Measurements from ENCODE around the gene BAD. TPM values are rescaled to one million over a fixed set of nuclear protein-coding genes. Genes with fewer than 3 reads are reported as not detected.
"Not testable (repeated sequence)": the region's sequence is repeated elsewhere in the genome, so short reads cannot be mapped to it uniquely, and the experiment has no call there.

BAD gene
- total RNA-seq, 2 experiments from 2014 or later, result 23.7 to 24.2 TPM

GRCh38 chr11:64321026-64321425, 36.6 kb upstream of the BAD start:
- Mint-ChIP-seq H3K9me3 (no peaks in the 10 kb centered on the region), H3K36me3 (peaks cover 24% of the 10 kb centered on the region), H3K4me1 (ENCODE audit: low read depth) (peaks cover 21% of the 10 kb centered on the region), H3K4me3 (no peak overlapping the region), H3K27ac (no peak overlapping the region), H3K27me3 (no peaks in the 10 kb centered on the region)
- POLR2A ChIA-PET, result no interaction called here
- CTCF ChIA-PET, result no interaction called here
- DNase-seq, result no peak
- intact Hi-C loops (cut with micrococcal nuclease), result no loop called here

- no peak for DNase-seq
- intact Hi-C loops (cut with micrococcal nuclease), result no loop called here
- H3K4me3 Mint-ChIP-seq, result no peak overlapping the region
- CTCF ChIA-PET, result interaction anchor here (5.3 kb wide), 1 partner anchor 12 kb away, joined by 97 read pairs; no protein-coding TSS in a partner anchor
- H3K27me3 Mint-ChIP-seq, result no peaks in the 10 kb centered on the region
- no peaks in the 10 kb centered on the region for H3K9me3 Mint-ChIP-seq
- POLR2A ChIA-PET, result no interaction called here
- H3K4me1 Mint-ChIP-seq (ENCODE audit: low read depth), result peaks cover 21% of the 10 kb centered on the region
- H3K27ac Mint-ChIP-seq, result no peak overlapping the region
- H3K36me3 Mint-ChIP-seq, result peaks cover 24% of the 10 kb centered on the region
Measured at GRCh38 chr11:64320556-64320955, 36.1 kb upstream of the BAD start.

GRCh38 chr11:64318766-64319761, 34.6 kb upstream of the BAD start:
- no peaks in the 10 kb centered on the region for H3K9me3 Mint-ChIP-seq
- H3K4me3 Mint-ChIP-seq, result peak overlapping the region; percentile 92
- H3K27ac Mint-ChIP-seq, result peak overlapping the region; percentile 99
- intact Hi-C loops (cut with micrococcal nuclease), result loop anchor here (10.0 kb wide), 1 partner anchor 456 kb away; the partner anchor contains the start of gene SF1
- H3K36me3 Mint-ChIP-seq, result peaks cover 33% of the 10 kb centered on the region
- DNase-seq, result no peak
- CTCF ChIA-PET, result interaction anchor here (1.3 to 5.3 kb wide), 5 partner anchors 12 to 36 kb away, joined by 3 to 97 read pairs (median 14); partner anchors contain the start of gene ESRRA
- POLR2A ChIA-PET, result interaction anchor here (0.8 to 2.8 kb wide), 2 partner anchors 14 to 113 kb away, joined by 3 to 24 read pairs; partner anchors contain the start of genes ESRRA and FERMT3
- H3K27me3 Mint-ChIP-seq, result no peaks in the 10 kb centered on the region
- peaks cover 25% of the 10 kb centered on the region for H3K4me1 Mint-ChIP-seq (ENCODE audit: low read depth)

GRCh38 chr11:64317961-64318765, 33.7 kb upstream of the BAD start, which contains the start of gene PRDX5:
Gene PRDX5 (plus strand): TSS chr11:64318121. CDS start chr11:64318216, 95 bp downstream.
- H3K9me3 Mint-ChIP-seq, result no peaks in the 10 kb centered on the region
- H3K36me3 Mint-ChIP-seq, result peaks cover 34% of the 10 kb centered on the region
- H3K4me1 Mint-ChIP-seq (ENCODE audit: low read depth), result peaks cover 28% of the 10 kb centered on the region
- CTCF ChIA-PET, result interaction anchor here (0.6 to 5.3 kb wide), 23 partner anchors 9 to 425 kb away, joined by 3 to 97 read pairs (median 7); partner anchors contain the start of genes CATSPERZ, CCDC88B, ESRRA and FERMT3
- DNase-seq, result peak; percentile 97
- peak within 1 kb of the TSS; percentile 99 for H3K27ac Mint-ChIP-seq
- POLR2A ChIA-PET, result interaction anchor here (0.6 to 2.8 kb wide), 22 partner anchors 11 to 133 kb away, joined by 3 to 24 read pairs (median 5); partner anchors contain the start of genes BAD, CCDC88B, ESRRA and FERMT3
- intact Hi-C loops (cut with micrococcal nuclease), result loop anchor here (1.0 to 10.0 kb wide), 6 partner anchors 13 to 457 kb away; partner anchors contain the start of genes CCDC88B, ESRRA, FKBP2 and SF1
- peak within 1 kb of the TSS; percentile 92 for H3K4me3 Mint-ChIP-seq
- H3K27me3 Mint-ChIP-seq, result no peaks in the 10 kb centered on the region

GRCh38 chr11:64317325-64317960, 33.0 kb upstream of the BAD start, which contains the start of gene TRMT112:
Gene TRMT112 (minus strand): TSS chr11:64317559. CDS start chr11:64317526, 33 bp downstream.
- no peaks in the 10 kb centered on the region for H3K9me3 Mint-ChIP-seq
- H3K36me3 Mint-ChIP-seq, result peaks cover 35% of the 10 kb centered on the region
- H3K4me1 Mint-ChIP-seq (ENCODE audit: low read depth), result peaks cover 35% of the 10 kb centered on the region
- DNase-seq, result peak; percentile 98
- H3K4me3 Mint-ChIP-seq, result peak within 1 kb of the TSS; percentile 92
- POLR2A ChIA-PET, result interaction anchor here (0.6 to 2.8 kb wide), 20 partner anchors 10 to 132 kb away, joined by 3 to 24 read pairs (median 5); partner anchors contain the start of genes BAD, CCDC88B, ESRRA and FERMT3
- H3K27me3 Mint-ChIP-seq, result no peaks in the 10 kb centered on the region
- intact Hi-C loops (cut with micrococcal nuclease), result loop anchor here (1.0 to 10.0 kb wide), 6 partner anchors 12 to 457 kb away; partner anchors contain the start of genes CCDC88B, ESRRA, FKBP2 and SF1
- peak within 1 kb of the TSS; percentile 99 for H3K27ac Mint-ChIP-seq
- CTCF ChIA-PET, result interaction anchor here (0.6 to 5.3 kb wide), 24 partner anchors 10 to 562 kb away, joined by 3 to 97 read pairs (median 6); partner anchors contain the start of genes CATSPERZ, CCDC88B, ESRRA and FERMT3

- ChIA-PET POLR2A (interaction anchor here (0.6 to 2.8 kb wide), 17 partner anchors 10 to 548 kb away, joined by 3 to 24 read pairs (median 5); partner anchors contain the start of genes BAD, ESRRA, FERMT3 and FKBP2), CTCF (interaction anchor here (0.6 to 5.3 kb wide), 17 partner anchors 9 to 563 kb away, joined by 3 to 97 read pairs (median 8); partner anchors contain the start of genes CATSPERZ, CCDC88B, ESRRA and FERMT3)
- intact Hi-C loops (cut with micrococcal nuclease), result loop anchor here (1.0 to 10.0 kb wide), 6 partner anchors 11 to 458 kb away; partner anchors contain the start of genes CCDC88B, ESRRA, FKBP2 and SF1
- Mint-ChIP-seq H3K36me3 (peaks cover 33% of the 10 kb centered on the region), H3K27me3 (no peaks in the 10 kb centered on the region), H3K9me3 (no peaks in the 10 kb centered on the region), H3K4me3 (peak overlapping the region; percentile 92), H3K27ac (peak overlapping the region; percentile 99), H3K4me1 (ENCODE audit: low read depth) (peaks cover 36% of the 10 kb centered on the region)
- peak; percentile 62 for DNase-seq
Measured at GRCh38 chr11:64316672-64317324, 32.3 kb upstream of the BAD start.

GRCh38 chr11:64315667-64316526, 31.4 kb upstream of the BAD start:
- Mint-ChIP-seq H3K4me1 (ENCODE audit: low read depth) (peaks cover 38% of the 10 kb centered on the region), H3K36me3 (peaks cover 26% of the 10 kb centered on the region), H3K4me3 (peak overlapping the region; percentile 92), H3K27ac (peak overlapping the region; percentile 99)
- DNase-seq, H3K9me3 Mint-ChIP-seq, H3K27me3 Mint-ChIP-seq: not testable (repeated sequence)
- CTCF ChIA-PET, result interaction anchor here (1.1 to 5.3 kb wide), 6 partner anchors 11 to 109 kb away, joined by 6 to 97 read pairs (median 12); partner anchors contain the start of genes CATSPERZ, CCDC88B, ESRRA and FERMT3
- POLR2A ChIA-PET, result interaction anchor here (0.6 to 2.8 kb wide), 8 partner anchors 9 to 549 kb away, joined by 3 to 24 read pairs (median 12); partner anchors contain the start of genes ESRRA and FERMT3
- intact Hi-C loops (cut with micrococcal nuclease), result loop anchor here (10.0 kb wide), 1 partner anchor 459 kb away; the partner anchor contains the start of gene SF1

- no peaks in the 10 kb centered on the region for H3K27me3 Mint-ChIP-seq
- ChIA-PET CTCF (interaction anchor here (3.0 kb wide), 1 partner anchor 14 kb away, joined by 12 read pairs; the partner anchor contains the start of gene CATSPERZ), POLR2A (no interaction called here)
- no peak overlapping the region for H3K4me3 Mint-ChIP-seq
- peak overlapping the region; percentile 45 for H3K27ac Mint-ChIP-seq
- H3K9me3 Mint-ChIP-seq, result no peaks in the 10 kb centered on the region
- DNase-seq, result no peak
- intact Hi-C loops (cut with micrococcal nuclease), result loop anchor here (10.0 kb wide), 1 partner anchor 460 kb away; the partner anchor contains the start of gene SF1
- peaks cover 38% of the 10 kb centered on the region for H3K4me1 Mint-ChIP-seq (ENCODE audit: low read depth)
- H3K36me3 Mint-ChIP-seq, result peaks cover 25% of the 10 kb centered on the region
Measured at GRCh38 chr11:64314805-64315561, 30.5 kb upstream of the BAD start.

All from activated CD4-positive, alpha-beta memory T cell treated with anti-CD3 and anti-CD28 coated beads for 36 hours (primary cell).